Sigmoid colon (tissue), 3 donors: ENCODE data around the gene TSC22D4.

Experiments
- CTCF ChIP-seq, 4 experiments: fragments of 450-650 bp in 3 of 4; fragments of 200-600 bp in 1 of 4; IDR thresholded peaks; one replicate each; pipeline ENCODE4 v1.5.1; 2016 to 2019; ENCODE audit warnings: antibody characterized with exemption in 4 of 4, mild to moderate bottlenecking in 3 of 4, moderate library complexity in 2 of 4
- POLR2A ChIP-seq, 2 donors: fragments of 450-650 bp; IDR thresholded peaks; one replicate each; pipeline ENCODE4 v1.6.1; 2016; ENCODE audit warnings: antibody characterized with exemption in 2 of 2, mild to moderate bottlenecking in 2 of 2, moderate library complexity in 2 of 2

- TF ChIP-seq POLR2A (IDR thresholded peaks at IDR 0.05) = no peak
- TF ChIP-seq CTCF (IDR thresholded peaks at IDR 0.05) = no peak
Measured at GRCh38 chr7:100476101-100476780, 2.8 kb downstream of the TSC22D4 start.
